UCSD-AML1 (cell line): Measurements from ENCODE around the gene GZMH.
"Not testable (repeated sequence)": the region's sequence is repeated elsewhere in the genome, so short reads cannot be mapped to it uniquely, and the experiment has no call there.

Experiments used
- DNase-seq: peaks from one replicate; lab custom pipeline; 2025; ENCODE audit not compliant: unreplicated experiment; lab: John Stamatoyannopoulos, UW

Gene GZMH

DNA sequence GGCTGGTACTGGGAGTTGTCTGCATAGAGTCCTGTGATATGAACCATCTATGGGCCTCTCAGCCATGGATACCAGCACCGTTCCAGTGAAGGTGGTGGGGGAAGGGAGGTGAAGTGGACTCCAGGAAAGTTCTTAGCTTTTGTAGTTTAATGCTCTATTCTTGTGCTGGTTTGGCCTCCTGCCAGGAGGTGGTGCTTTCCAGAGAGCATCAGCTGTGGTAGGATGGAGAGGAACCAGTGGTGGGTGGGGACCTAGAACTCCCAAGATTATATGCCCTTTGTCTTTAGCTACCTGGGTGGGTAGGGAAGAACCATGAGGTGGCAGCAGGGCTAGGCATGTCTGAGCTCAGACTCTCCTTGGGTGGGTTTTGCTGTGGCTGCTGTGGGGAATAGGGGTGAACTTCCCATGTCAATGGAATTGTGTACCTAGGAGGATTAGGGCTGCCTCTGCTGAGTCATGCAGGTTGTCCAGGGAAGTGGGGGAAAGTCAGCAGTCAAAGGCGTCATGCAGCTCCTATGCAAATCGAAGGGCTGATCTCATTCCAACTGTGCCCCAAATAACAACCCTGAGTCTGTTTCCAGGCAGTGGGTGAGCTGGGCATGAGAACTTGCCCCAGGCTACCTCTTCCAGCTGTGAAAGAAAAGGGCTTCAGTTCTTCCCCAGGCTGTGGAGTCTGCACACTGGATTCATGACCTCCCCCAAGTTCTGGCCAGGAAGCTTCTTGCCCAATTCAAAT lies 14.2 kb downstream of the GZMH start:
- DNase-seq, result no peak

DNA sequence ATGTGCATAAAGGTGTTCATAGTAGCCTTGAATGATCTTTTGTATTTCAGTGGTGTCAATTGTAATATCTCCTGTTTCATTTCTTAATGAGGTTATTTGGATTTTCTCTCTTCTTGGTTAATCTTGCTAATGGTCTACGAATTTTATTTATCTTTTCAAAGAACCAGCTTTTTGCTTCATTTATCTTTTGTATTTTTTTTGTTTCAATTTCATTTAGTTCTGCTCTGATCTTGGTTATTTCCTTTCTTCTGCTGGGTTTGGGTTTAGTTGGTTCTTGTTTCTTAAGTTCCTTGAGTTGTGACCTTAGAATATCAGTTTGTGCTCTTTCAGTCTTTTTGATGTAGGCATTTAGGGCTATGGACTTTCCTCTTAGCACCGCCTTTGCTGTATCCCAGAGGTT lies 18.5 kb downstream of the GZMH start:
- not testable (repeated sequence) for DNase-seq

DNA sequence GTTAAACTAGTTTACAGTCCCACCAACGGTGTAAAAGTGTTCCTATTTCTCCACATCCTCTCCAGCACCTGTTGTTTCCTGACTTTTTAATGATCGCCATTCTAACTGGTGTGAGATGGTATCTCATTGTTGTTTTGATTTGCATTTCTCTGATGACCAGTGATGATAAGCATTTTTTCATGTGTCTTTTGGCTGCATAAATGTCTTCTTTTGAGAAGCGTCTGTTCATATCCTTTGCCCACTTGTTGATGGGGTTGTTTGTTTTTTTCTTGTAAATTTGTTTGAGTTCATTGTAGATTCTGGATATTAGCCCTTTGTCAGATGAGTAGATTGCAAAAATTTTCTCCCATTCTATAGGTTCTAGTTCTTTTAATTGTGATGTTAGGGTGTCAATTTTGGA lies 25.1 kb downstream of the GZMH start:
- DNase-seq, result not testable (repeated sequence)

DNA sequence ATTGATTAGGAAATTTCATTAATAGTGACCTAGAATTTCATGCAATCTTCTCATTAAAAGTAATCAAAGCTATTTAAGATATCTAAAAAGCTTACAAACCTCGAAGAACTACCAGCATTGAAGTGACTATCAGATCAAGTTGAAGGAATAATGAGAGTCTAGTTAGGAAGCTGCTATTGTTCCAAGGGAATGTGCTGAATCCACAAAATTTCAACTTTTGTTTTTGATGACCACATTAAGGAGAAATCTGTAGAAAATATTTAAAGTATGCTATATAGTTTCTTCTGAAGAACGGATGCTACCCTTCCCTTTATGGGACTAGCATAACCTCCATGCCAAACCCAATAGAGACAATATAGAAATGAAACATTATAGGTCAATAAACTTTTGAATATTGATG lies 30.9 kb downstream of the GZMH start:
- no peak for DNase-seq

DNA sequence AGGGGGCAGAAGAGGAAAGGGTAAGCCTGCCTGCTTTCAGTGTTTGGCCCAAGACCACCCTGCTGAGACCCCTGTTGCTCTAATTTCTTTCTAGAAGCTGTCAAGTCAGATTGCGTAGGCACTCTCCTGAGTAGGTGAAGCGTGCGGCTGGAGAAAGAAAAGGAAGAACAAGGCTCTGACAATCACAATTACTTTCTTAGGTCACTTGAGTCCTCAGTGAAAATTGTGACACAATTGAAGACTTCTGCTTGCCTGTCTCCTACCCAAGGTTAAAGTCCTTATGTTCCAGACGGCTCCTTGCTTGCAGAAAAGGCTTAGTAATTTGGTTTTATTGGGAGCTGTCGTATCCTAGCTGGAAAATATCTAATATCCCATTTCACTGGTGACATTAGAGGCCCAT lies 32.7 kb downstream of the GZMH start:
- DNase-seq, result no peak

DNA sequence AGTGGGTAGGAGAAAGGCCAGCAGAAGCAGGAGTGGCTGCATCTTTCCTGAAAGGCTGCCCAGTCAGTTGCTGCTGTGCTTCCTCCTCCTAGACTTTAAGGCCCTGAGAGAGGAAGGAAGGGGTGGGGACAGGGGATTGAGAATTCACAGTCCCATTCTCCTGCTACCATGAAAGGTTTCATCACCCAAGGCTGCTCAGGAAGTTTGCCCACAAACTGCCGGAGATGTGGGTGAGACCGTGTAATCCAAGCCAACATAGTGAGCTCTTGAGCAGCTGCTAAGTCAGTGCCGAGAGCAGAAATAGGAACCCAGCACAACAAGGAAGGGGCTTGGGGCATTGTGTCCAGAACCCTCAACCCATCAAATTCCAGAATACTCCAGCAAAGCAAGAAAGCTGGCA lies 33.3 kb downstream of the GZMH start, which contains the start of gene CTSG:
TSS of gene CTSG (minus strand) at position 69 of the 400 bp plus-strand sequence. CDS start at position 42, 27 bp downstream.
- peak; percentile 79 for DNase-seq

DNA sequence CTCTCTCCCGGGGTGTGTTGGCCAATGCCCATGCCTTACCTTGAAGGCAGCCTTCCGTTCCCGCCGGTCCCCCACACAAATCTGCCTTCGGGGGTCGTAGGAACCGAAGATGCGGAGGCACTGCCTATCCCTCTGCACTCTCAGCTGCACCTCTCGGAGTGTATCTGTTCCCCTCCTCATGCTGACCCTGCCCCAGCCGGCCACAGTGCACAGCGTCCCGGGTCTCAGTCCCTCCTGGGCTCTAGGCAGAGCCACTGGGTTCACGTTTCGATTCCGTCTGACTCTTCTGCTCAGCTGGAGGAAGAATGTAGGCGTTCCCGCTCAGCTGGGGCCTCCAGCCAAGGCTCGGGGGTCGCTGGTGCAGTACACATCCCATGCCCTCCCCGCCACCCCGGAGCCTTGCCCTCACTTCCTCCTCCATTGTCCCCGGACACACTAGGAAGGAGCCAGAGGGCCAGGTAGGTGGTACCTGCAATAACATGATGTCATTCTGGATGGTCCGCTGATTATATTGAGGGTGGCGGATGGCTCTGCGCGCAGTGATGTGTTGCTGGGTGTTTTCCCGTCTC lies 35.2 kb downstream of the GZMH start:
- no peak for DNase-seq

DNA sequence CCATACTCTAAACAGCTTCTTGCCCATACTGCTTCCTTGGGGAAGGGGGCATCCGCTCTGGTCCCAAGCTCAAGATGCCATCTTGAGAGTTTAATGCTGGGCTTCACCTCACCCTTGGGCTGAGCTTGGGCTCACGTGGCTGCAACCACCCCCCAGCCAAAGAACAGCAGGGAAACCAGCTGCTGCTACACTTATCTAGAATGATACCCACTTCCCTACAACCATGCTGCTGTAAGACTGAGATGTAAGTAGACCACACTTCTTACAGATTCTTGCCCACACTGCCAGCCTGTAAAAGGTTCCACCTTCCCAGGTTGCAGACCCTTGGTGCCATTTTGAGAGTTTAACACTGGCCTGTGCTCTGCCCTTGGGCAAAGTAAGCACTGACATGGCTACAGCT lies 43.2 kb downstream of the GZMH start:
- DNase-seq, result no peak

DNA sequence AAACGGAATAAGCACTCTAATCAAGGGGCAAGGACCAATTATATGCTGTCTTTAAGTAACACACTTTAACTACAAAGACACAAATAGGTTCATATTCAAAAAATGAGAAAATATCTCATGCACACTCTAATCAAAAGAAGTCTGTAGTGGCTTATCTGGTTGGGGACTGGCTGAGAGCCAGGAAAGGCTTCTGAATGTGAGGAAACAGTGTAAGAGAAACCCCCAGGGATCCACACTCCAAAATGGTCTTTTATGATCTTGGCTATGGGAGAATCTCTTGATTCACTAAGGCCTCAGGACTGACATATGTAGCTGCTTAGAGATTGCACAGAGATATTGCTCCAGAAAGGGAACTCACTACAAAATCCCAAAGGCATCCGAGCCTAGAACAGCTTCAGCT lies 43.7 kb downstream of the GZMH start:
- no peak for DNase-seq

DNA sequence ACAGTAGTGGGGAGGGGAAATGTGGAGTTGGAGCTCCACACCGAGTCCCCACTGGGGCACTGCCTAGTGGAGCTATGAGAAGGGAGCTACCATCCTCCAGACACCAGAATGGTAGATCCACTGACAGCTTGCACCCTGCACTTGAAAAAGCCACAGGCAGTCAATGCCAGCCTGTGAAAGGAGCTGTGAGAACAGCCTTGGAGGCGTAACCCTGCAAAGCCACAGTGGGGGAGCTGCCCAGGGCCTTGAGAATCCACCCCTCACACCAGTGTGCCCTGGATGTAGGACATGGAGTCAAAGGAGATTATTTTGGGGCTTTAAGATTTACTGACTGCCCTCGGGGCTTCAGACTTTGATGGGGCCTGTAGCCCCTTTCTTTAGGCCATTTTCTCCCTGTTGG lies 46.0 kb downstream of the GZMH start:
- DNase-seq, result no peak

DNA sequence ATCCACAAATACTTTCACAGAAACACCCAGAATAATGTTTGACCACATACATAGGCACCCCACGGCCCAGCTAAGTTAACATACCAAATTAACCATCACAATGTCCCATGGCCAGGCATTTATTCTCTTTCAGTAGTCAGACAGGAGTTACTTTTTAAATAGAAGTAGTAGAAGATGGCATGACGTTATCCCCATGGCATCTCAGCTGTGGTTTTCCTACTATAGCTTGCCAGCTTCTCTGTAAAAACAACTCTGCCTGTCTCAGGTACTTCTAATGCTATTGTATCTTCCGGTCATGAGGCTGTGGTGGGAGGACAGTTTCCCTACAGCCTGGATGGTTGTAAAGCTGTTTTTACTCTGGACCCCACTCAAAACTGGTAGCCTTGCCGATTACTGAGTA lies 52.7 kb downstream of the GZMH start:
- no peak for DNase-seq
